IPS-18c (cell line): Measurements from ENCODE around the gene ELL2.
"Not testable (repeated sequence)": the region's sequence is repeated elsewhere in the genome, so short reads cannot be mapped to it uniquely, and the experiment has no call there.

ENCODE experiments used
- H3K4me3 ChIP-seq: 2 replicates; pipeline ENCODE4 v1.7.0; 2013; ENCODE audit warnings: low read depth, mild to moderate bottlenecking, low read length, moderate library complexity; ENCODE audit not compliant: insufficient read depth
- H3K9me3 ChIP-seq: one replicate; pipeline ENCODE4 v1.6.1; 2013; ENCODE audit warnings: mild to moderate bottlenecking, low read length, moderate library complexity; ENCODE audit not compliant: control insufficient read depth, insufficient read depth

The ELL2 gene

DNA sequence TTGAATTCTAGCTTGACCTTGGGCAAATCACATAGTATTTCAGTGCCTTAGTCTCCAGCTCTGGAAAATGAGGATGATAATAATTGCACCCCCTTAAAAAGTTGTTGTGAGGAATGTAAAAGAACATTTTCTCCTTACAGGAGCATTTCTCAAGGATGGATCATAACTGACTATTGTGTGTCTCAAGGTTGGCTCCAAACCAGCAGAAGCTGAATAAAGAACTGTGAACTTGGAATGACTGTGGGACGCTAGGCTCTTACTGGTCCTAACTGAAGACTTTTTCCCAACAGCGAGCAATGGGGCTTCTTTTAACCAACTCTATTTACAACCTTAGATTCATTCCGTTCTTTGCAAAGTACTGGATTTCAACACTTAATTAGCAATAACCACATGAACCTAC, 113.0 kb downstream of the ELL2 start:
- no peak overlapping the region for H3K4me3 ChIP-seq

DNA sequence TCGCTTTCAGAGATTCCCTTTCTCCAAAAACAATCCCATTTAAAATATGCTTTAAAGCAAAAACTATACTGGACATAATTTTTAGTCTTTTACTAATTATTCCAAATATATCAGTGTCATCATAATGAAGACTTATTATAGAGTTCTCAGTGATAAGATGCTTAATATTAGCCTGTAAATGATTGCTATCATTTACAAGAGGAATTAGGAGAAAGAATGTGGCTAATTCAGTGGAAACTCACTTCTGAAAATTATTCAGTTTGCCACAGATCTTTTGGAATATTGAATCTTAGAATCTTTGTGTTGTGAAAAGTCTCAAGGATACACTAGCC, 114.4 kb downstream of the ELL2 start:
- Histone ChIP-seq H3K9me3 (no peaks in the 10 kb centered on the region), H3K4me3 (no peak overlapping the region)

More for the DNA sequence above, 113.0 kb downstream of the ELL2 start:
- H3K9me3 ChIP-seq, result no peaks in the 10 kb centered on the region

DNA sequence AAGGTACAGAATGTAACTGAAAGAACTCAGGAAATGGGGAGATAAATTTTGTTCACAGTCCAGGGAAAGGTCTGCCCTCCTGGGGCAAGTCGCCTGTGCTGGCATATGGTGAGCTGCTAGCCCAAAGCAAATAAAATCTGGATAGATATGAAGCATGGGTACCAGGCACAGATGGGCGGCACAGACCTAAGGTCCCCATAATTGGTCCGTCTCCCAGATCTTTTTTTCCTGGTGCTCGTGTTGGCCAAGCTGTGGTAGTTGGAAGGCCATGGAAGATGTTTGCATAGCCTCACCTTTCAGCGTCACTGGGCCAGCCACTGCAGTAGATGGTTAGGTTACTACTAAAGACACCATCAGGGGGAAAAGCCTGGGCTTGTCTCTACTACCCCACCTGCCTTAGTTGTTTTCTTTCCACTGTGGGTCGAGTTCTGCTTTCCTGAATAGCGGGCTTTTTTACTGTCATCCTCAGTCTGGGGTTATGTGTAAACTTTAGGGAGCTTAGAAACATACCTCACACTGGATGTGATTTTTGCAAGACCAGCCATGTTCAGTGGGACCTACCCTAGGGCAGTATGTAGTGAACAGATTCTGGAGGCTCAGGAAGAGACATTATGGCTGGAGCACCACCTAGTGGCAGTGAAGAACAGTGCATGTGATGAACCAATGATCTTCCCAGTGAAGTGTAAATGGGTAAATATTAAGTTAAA, 114.9 kb downstream of the ELL2 start:
- Histone ChIP-seq H3K4me3 (no peak overlapping the region), H3K9me3 (no peaks in the 10 kb centered on the region)

DNA sequence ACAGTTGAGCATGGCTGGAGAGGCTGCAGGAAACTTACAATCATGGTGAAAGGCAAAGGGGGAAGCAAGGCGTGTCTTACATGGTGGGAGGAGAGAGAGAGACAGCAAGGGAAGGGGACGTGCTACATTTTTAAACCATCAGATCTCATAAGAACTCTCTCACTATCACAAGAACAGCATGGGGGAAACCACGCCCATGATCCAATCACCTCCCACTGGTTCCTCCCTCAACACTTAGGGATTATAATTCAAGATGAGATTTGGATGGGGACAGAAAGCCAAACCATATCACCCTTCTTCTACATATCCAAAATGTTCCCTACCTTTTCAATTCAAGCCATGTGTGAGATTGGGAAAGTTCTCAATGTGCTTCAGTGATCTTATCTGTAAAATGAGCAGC, 116.3 kb downstream of the ELL2 start:
- Histone ChIP-seq H3K9me3 (no peaks in the 10 kb centered on the region), H3K4me3 (no peak overlapping the region)

DNA sequence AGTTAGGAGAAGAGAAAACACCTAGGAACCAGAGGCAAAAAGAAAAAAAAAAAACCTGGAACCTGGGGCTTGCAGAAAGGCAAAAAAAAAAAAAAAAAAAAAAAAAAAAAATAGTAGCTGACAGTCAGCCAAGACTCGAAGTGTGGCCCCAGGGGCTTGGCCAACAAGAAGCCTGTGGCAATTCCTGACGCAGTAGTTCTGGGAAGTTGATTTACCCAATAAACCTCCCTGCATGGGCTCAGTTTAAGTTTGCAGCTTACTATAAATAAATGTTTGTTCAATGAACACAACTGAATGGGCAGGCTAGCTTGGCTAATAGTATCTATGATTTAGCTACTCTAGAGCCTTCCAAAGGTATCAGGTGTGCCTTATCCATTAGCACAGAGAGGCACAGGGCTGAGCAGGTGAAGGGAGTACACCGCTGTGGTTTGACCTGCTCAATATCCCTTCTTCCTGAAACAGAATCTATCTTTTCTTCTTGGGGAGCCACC, 117.9 kb downstream of the ELL2 start:
- Histone ChIP-seq H3K9me3 (no peaks in the 10 kb centered on the region), H3K4me3 (no peak overlapping the region)

DNA sequence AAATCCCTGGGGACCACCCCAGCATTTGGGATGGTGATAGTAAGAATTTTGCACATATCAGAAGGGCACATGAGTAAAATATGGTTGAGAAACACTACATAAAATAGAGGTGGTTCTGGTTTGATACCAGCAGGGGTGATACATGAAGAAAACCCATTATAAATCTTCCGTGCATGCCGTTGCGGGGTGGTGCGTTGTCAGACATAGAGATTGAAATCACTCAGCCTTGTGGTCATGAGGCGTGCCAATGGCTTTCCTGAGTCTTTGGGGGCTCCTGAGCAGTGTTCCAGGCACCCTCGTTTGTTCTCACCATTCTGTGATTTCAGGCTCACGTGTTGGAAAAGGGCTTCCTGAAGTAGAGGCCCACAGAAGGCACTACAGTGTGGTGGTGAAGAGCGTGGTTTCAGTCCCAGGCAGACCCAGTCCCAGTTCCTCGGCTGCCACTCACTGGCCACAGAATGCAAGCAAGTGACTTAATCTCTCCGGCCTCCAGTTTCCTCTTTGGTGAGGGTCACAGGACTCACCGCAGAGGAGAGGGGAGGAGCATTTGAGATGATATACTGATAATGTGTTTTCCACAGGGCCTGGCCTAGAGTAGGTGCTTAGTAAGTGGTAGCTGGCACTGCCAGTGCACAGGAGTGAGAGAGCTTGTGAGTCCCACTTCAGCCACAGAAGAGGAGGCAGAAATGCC, 118.7 kb downstream of the ELL2 start:
- H3K9me3 ChIP-seq, result no peaks in the 10 kb centered on the region
- H3K4me3 ChIP-seq, result no peak overlapping the region

DNA sequence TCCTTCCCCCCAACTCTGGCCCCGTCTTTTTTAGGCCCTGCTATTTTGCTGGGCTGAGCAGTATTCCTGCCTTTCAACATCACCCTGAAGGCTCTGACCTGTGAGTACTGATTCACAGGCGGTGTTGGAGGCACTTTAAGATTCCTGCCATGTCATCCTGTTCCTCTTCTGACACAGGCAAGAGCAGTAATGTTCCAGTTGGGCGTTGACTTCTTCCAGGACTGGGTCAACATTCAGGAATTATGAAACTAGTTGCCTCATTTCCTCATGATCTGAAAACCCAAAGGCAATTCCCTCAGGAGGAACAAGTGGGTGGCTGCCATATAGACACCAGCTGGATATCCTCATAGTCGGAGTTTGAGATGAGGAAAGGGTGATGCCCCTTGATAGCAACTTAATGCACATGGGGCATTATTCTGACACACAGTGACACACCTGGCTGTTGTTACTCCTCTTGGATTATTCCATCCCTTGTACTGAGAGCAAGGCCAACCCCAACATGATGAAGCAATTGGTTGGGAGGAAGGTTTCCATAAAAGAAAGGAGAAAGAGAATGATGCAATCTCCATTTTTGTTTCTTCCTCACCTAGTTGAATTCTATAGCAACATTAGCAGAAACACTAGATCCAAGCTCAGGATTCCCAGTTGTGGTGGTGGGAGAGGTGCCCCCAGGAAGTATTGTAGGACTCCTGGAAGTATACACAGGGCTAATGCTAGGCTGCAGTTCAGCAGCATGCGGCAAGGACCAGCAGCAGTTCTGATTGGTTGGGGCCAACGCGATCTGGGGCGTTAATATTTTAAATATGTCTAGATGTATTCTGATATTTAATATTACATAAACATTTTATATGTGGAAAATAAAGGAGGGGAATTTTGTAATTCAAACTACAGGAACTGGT, 119.5 kb downstream of the ELL2 start:
- Histone ChIP-seq H3K4me3 (no peak overlapping the region), H3K9me3 (no peaks in the 10 kb centered on the region)

DNA sequence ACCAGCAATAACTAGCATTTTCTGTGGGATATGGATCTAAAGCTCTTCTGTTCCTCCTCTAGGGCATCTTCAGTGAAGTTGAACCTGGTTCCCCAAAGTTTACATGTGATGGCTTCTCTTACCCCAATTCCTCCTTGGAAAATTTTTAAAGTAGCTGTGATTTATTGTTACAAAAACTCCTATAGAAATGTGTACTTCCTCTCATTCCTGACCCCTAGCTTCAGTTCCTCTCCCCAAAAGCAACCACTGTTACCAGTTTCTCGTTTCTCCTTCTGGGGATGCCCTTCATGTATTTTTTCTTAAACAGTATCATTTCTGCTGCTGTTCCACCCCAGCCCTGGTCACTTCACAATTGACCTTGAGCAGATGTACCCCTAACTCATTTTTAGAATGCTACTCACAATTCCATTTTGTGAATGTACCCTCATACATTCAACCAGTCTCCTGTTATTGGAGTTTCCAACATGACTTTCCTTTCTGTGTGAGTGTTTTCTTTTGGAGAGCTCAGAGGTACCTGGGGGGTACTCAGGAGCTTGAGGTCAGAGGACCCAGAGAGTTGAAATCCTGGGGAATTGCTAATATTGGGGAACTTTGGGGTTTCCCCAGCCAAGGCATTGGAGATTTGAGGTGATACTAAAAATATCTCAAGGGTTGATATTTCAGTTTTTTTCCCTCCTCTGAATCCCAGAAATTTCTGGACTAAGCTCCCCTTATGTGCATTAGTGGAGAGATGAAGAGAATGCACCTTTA, 120.5 kb downstream of the ELL2 start:
- no peaks in the 10 kb centered on the region for H3K9me3 ChIP-seq
- no peak overlapping the region for H3K4me3 ChIP-seq

DNA sequence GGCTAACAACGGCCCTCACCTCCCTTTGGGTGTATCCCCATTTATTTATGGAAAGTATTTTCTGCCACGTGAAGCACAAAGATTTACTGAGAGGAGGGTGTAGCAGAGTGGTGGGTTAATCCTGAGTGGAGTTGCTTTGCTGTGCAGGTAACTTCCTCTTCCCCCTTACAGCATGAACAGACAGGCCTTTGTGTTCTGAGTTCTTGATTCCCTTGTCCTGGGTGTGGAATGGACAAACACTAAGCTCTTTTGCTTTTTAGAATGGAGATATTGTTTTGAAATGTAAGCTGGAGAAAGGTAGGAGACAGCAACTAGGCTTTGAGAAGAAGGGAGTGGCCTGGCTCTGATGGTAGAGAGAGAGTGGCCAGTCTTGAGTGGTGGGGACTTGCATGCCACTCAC, 122.0 kb downstream of the ELL2 start:
- Histone ChIP-seq H3K4me3 (no peak overlapping the region), H3K9me3 (no peaks in the 10 kb centered on the region)

DNA sequence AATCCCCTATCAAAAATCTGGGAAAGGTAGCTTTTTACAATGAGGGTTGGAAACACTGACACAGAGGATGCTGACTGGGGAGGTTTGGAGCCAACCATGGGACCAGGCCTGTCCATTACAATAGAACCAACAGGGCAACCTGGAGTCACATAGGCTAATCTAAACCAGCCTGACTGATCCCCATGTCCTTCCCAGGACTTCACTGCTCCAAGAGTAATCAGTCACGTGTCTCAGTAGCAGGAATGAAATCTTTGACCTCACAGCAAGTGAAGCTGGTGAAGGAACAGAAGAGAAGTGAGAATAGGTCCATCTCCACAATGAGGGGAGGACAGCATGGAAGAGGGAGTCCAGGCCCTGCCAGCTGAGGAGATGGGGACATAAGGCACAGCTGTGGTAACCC, 123.1 kb downstream of the ELL2 start:
- H3K9me3 ChIP-seq, result no peaks in the 10 kb centered on the region
- H3K4me3 ChIP-seq, result no peak overlapping the region

DNA sequence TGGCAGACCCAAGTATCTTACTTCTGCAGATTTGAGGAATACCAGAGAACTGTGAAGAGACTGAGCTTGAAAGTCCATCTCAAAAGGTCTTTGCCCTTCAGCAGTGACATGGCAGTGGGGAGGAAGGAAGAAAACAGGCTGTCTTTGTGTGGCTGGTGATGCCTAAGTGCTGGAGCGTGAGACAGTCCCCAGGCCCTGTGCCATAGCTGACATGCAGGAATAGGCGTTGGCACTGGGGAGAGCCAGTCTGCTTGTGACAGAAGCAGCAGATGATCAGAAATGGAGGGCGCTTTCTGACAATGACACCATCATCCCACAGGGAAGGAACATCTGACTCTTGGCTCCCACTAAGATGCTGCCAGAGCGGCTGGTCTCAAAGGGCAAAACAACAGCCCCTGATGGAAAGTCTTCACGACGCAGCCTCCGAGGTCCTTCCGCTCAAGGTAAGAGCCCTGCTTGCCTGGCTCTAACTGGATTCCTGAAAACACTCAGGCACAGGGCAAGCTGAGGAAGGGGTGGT, 123.6 kb downstream of the ELL2 start:
- no peaks in the 10 kb centered on the region for H3K9me3 ChIP-seq
- no peak overlapping the region for H3K4me3 ChIP-seq

DNA sequence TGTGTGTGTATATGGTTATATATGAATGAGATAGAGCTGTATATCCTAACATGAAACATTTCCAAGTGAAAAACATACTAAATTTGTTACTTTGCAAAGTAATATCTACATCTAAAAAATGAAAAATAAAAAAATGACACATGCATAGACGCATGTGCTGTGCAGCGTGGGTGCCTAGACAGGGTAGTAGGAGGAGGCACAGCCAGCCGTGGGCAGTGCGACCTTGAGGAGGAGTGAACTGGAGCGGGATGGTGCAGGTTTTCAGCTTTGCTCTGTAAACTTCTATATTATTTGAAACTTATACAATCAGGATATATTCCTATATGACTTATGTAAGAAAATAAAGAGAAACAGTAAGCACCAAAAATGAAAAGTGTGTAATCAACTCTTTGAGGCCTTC, 124.2 kb downstream of the ELL2 start:
- Histone ChIP-seq H3K4me3 (no peak overlapping the region), H3K9me3 (no peaks in the 10 kb centered on the region)

DNA sequence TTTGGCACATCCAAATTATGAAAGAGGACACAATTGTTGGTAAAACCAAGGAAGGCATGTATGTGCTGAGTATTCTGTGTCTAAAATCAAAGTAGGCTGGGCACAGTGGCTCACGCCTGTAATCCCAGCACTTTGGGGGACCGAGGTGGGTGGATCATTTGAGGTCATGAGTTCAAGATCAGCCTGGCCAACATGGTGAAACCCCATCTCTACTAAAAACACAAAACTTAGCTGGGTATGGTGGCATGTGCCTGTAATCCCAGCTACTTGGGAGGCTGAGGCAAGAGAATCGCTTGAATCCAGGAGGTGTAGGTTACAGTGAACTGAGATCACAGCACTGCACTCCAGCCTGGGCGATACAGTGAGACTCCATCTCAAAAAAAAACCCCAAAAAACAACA, 124.7 kb downstream of the ELL2 start:
- not testable (repeated sequence) for H3K9me3 ChIP-seq, H3K4me3 ChIP-seq

DNA sequence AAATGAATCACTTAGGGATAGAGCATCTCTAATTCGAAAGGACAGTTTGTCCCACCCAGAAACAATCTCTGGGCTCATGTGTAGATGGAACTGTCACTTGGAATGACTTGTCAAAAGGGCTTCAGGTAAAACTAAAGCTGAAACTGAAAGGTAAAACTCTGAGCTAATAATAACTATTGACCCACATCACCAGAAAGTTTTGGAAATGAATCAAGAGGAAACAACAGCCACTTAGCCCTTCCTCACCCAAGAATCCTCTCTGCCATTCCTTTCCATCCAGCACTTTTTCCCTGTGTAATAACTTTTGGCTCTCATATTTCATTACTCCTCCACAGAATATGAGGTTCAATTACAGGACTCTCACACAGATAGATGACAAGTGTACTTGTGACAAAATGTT, 125.1 kb downstream of the ELL2 start:
- no peak overlapping the region; the same call in 1 of the 2 replicates for H3K4me3 ChIP-seq
- no peaks in the 10 kb centered on the region for H3K9me3 ChIP-seq

DNA sequence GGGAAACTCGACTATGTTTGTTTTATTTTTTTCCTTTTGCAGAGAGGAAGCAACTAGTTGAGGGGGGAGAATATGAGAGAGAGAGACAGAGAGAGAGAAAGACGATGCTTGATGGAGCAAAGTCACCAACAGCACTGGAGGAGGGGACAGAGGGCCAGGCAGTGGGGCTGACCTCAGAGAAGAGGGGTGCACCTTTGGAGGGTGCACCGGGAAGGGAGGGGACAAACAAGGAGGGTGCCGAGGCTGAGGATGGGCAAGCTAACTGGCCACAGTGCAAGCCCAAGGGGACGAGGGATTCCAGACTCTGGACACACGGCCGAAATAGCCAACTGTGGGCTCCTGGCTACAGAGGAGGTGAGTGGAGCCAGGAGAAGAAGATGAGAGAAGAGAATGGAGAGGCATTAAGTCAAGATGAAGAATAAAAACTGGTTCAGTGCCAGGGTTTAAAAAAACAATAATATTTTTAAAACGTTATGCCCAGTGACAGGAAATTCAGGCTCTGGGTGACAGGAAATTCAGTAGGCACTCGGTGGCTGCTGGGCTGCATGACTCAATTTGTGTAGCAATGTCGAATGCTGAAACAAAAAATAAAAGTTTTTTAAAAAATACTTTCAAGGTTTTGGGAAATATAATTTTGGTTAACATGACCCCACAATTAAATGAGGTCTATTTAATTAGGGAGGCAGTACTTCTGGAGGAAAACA, 125.8 kb downstream of the ELL2 start:
- no peaks in the 10 kb centered on the region for H3K9me3 ChIP-seq
- H3K4me3 ChIP-seq, result no peak overlapping the region
